OCI-LY1 (cell line): ENCODE measurements around the gene KLF8.

Experiments
- H2AFZ ChIP-seq: fragments of 200-600 bp; sonication (generic), shearing (Covaris generic); 2 replicates; pipeline ENCODE4 v1.6.0; 2014; ENCODE audit warnings: antibody characterized with exemption, mild to moderate bottlenecking, low read length
- H3F3A ChIP-seq: fragments of 200-600 bp; sonication (generic), shearing (Covaris generic); 2 replicates; pipeline ENCODE4 v1.6.0; 2014; ENCODE audit warnings: mild to moderate bottlenecking, antibody characterized with exemption, low read length, moderate library complexity; ENCODE audit not compliant: insufficient read depth
- H3K27ac ChIP-seq: fragments of 200-600 bp; sonication (generic); 2 replicates; pipeline ENCODE4 v1.5.1; 2014; ENCODE audit warnings: low read length, mixed run types, mild to moderate bottlenecking, low read depth; ENCODE audit not compliant: poor library complexity, severe bottlenecking
- H3K27me3 ChIP-seq: fragments of 200-600 bp; sonication (generic); 2 replicates; pipeline ENCODE4 v1.6.0; 2014; ENCODE audit warnings: antibody characterized with exemption, mild to moderate bottlenecking, low read length, moderate library complexity; ENCODE audit not compliant: insufficient read depth
- H3K36me3 ChIP-seq: fragments of 200-600 bp; sonication (generic); 2 replicates; pipeline ENCODE4 v1.6.1; 2014; ENCODE audit warnings: mild to moderate bottlenecking, antibody characterized with exemption, low read length, moderate library complexity, mixed read lengths; ENCODE audit not compliant: insufficient read depth
- H3K4me1 ChIP-seq: fragments of 200-600 bp; sonication (generic); 2 replicates; pipeline ENCODE4 v1.5.1; 2014; ENCODE audit warnings: mild to moderate bottlenecking, low read length, moderate library complexity; ENCODE audit not compliant: insufficient read depth, severe bottlenecking
- H3K4me2 ChIP-seq: fragments of 200-600 bp; sonication (generic), shearing (Covaris generic); 2 replicates; pipeline ENCODE4 v1.6.1; 2014; ENCODE audit warnings: low read length
- H3K4me3 ChIP-seq: fragments of 200-600 bp; sonication (generic); 2 replicates; pipeline ENCODE4 v1.5.1; 2014; ENCODE audit warnings: low read length, low read depth, mild to moderate bottlenecking, mixed read lengths; ENCODE audit not compliant: poor library complexity, severe bottlenecking
- H3K79me2 ChIP-seq: fragments of 200-600 bp; shearing (Covaris generic); 2 replicates; pipeline ENCODE4 v1.6.1; 2016; ENCODE audit warnings: mixed run types, low read length, mixed read lengths; ENCODE audit not compliant: insufficient read depth
- H3K9ac ChIP-seq: fragments of 200-600 bp; sonication (generic), shearing (Covaris generic); 2 replicates; pipeline ENCODE4 v1.6.1; 2014; ENCODE audit warnings: mild to moderate bottlenecking, low read length, mixed read lengths
- H3K9me2 ChIP-seq: fragments of 200-600 bp; sonication (generic), shearing (Covaris generic); 2 replicates; pipeline ENCODE4 v1.6.1; 2014; ENCODE audit warnings: low read depth, mild to moderate bottlenecking, low read length, mixed read lengths
- H3K9me3 ChIP-seq: fragments of 200-600 bp; shearing (Covaris generic); 2 replicates; pipeline ENCODE4 v1.6.1; 2014; ENCODE audit warnings: low read length, mixed read lengths
- H4K20me1 ChIP-seq: fragments of 200-600 bp; sonication (generic), shearing (Covaris generic); 2 replicates; pipeline ENCODE4 v1.6.0; 2016; ENCODE audit warnings: mild to moderate bottlenecking, low read length; ENCODE audit not compliant: insufficient read depth
- EZH2 ChIP-seq: fragments of 200-600 bp; sonication (generic), shearing (Covaris generic); IDR thresholded peaks from 2 replicates; pipeline ENCODE4 v1.8.0; 2017; ENCODE audit warnings: borderline replicate concordance, mixed run types, mild to moderate bottlenecking, antibody characterized with exemption, low read length, moderate library complexity, mixed read lengths
- TF ChIP-seq, protein P1 (sequence below): fragments of 200-600 bp; sonication (generic), shearing (Covaris generic); IDR thresholded peaks from 2 replicates; pipeline ENCODE4 v1.5.1; 2017; ENCODE audit warnings: mild to moderate bottlenecking, antibody characterized with exemption, low read length, moderate library complexity, mixed read lengths

The KLF8 gene

GRCh38 chrX:56309881-56310280 is 77.7 kb downstream of the KLF8 start:
- H3K9me3 ChIP-seq = no peaks in the 10 kb centered on the region
- TF ChIP-seq, protein P1, sequence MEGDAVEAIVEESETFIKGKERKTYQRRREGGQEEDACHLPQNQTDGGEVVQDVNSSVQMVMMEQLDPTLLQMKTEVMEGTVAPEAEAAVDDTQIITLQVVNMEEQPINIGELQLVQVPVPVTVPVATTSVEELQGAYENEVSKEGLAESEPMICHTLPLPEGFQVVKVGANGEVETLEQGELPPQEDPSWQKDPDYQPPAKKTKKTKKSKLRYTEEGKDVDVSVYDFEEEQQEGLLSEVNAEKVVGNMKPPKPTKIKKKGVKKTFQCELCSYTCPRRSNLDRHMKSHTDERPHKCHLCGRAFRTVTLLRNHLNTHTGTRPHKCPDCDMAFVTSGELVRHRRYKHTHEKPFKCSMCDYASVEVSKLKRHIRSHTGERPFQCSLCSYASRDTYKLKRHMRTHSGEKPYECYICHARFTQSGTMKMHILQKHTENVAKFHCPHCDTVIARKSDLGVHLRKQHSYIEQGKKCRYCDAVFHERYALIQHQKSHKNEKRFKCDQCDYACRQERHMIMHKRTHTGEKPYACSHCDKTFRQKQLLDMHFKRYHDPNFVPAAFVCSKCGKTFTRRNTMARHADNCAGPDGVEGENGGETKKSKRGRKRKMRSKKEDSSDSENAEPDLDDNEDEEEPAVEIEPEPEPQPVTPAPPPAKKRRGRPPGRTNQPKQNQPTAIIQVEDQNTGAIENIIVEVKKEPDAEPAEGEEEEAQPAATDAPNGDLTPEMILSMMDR = no peak
- no peak for TF ChIP-seq EZH2
- no peaks in the 10 kb centered on the region for H3K27me3 ChIP-seq
- H3K4me3 ChIP-seq = no peak overlapping the region
- no peak overlapping the region for H3K4me2 ChIP-seq
- H3K36me3 ChIP-seq = no peaks in the 10 kb centered on the region
- H3K4me1 ChIP-seq = no peaks in the 10 kb centered on the region
- no peaks in the 10 kb centered on the region for H4K20me1 ChIP-seq
- no peaks in the 10 kb centered on the region for H3F3A ChIP-seq
- no peaks in the 10 kb centered on the region for H3K9me2 ChIP-seq
- H3K9ac ChIP-seq = no peak overlapping the region
- no peak overlapping the region for H2AFZ ChIP-seq
- no peaks in the 10 kb centered on the region for H3K79me2 ChIP-seq
- no peak overlapping the region for H3K27ac ChIP-seq

- H3K27me3 ChIP-seq = no peaks in the 10 kb centered on the region
- H3K36me3 ChIP-seq = no peaks in the 10 kb centered on the region
Observed at GRCh38 chrX:56310581-56310980, 78.4 kb downstream of the KLF8 start.

DNA sequence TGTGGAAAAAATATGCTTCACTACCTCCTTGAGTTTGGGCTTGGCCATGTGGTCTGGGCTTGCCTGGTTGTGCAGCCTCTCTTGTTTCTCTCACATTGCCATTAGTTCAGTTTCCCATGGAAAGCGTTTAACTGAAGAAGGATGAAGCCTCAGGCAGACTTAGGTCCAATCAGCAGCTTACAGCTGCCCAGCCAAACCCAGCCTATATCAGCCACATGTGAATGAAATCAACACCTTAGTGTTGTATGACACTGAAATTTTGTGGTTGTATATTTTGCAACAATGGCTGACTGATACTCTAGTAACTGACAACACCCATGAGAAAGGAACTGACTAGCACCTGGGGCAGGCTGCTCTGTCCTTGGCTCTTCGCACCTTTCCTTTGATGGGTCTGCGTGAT is 81.2 kb downstream of the KLF8 start:
- Histone ChIP-seq H2AFZ (no peak overlapping the region), H3K4me3 (no peak overlapping the region), H3K9ac (no peak overlapping the region), H3K36me3 (no peaks in the 10 kb centered on the region), H3K4me2 (no peak overlapping the region), H3F3A (no peaks in the 10 kb centered on the region), H3K9me3 (no peaks in the 10 kb centered on the region), H3K79me2 (no peaks in the 10 kb centered on the region), H3K27ac (no peak overlapping the region), H3K4me1 (no peaks in the 10 kb centered on the region), H4K20me1 (no peaks in the 10 kb centered on the region), H3K27me3 (no peaks in the 10 kb centered on the region), H3K9me2 (no peaks in the 10 kb centered on the region)
- TF ChIP-seq, protein P1 = no peak
- no peak for TF ChIP-seq EZH2

More at GRCh38 chrX:56310581-56310980, 78.4 kb downstream of the KLF8 start:
- Histone ChIP-seq H4K20me1 (no peaks in the 10 kb centered on the region), H3K9me2 (no peaks in the 10 kb centered on the region), H3F3A (no peaks in the 10 kb centered on the region), H3K27ac (no peak overlapping the region), H2AFZ (no peak overlapping the region), H3K79me2 (no peaks in the 10 kb centered on the region), H3K9ac (no peak overlapping the region), H3K4me2 (no peak overlapping the region), H3K4me3 (no peak overlapping the region), H3K9me3 (no peaks in the 10 kb centered on the region), H3K4me1 (no peaks in the 10 kb centered on the region)
- TF ChIP-seq, protein P1 = no peak
- TF ChIP-seq EZH2 = no peak
